Stimulated activated CD8-positive, alpha-beta memory T cell treated with anti-CD3 and anti-CD28 coated beads, Interleukin-4, amount 100 ng/mL, for 1 hour (primary cell): ENCODE measurements around the gene DARS2.
"Not testable (repeated sequence)": the region's sequence is repeated elsewhere in the genome, so short reads cannot be mapped to it uniquely, and the experiment has no call there.

Experiments used
- DNase-seq, 2 donors: peaks; one replicate each; pipeline ENCODE4 v3.0.0-alpha.2; 2020; ENCODE audit warnings: low read depth in 2 of 2, low spot score in 1 of 2

Gene DARS2, protein sequence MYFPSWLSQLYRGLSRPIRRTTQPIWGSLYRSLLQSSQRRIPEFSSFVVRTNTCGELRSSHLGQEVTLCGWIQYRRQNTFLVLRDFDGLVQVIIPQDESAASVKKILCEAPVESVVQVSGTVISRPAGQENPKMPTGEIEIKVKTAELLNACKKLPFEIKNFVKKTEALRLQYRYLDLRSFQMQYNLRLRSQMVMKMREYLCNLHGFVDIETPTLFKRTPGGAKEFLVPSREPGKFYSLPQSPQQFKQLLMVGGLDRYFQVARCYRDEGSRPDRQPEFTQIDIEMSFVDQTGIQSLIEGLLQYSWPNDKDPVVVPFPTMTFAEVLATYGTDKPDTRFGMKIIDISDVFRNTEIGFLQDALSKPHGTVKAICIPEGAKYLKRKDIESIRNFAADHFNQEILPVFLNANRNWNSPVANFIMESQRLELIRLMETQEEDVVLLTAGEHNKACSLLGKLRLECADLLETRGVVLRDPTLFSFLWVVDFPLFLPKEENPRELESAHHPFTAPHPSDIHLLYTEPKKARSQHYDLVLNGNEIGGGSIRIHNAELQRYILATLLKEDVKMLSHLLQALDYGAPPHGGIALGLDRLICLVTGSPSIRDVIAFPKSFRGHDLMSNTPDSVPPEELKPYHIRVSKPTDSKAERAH

GRCh38 chr1:173824315-173825081, at the start of gene DARS2, which contains the start of gene CENPL:
TSS of gene DARS2 (plus strand) at chr1:173824673. CDS start at chr1:173825230, 557 bp downstream.
TSS of gene CENPL (minus strand) at chr1:173824883. CDS start at chr1:173811299, 13,584 bp downstream.
- DNase-seq, result peak; percentile 63 to 83

GRCh38 chr1:173775578-173776226, 48.8 kb upstream of the DARS2 start:
- DNase-seq, result no peak

DNA sequence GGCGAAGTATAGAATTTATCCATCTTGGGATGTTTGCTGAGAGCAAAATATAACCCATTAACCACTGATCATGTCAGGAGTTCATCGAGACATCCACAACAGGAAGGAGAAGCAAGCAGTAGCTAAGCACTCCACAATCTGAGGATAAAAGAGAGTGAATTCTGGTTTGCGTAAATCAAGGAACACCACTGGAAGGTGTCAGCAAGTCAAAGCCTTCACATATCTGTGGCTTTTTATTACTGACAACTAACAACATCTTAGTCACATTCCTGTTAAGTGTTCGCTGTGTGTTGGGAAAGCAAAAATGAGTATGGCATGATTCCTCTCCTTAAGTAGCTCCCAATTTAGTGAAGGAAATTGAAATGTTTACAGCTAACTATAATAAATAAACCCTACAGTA, 44.5 kb upstream of the DARS2 start:
- DNase-seq, result no peak

GRCh38 chr1:173784997-173785396, 39.5 kb upstream of the DARS2 start:
- no peak for DNase-seq

DNA sequence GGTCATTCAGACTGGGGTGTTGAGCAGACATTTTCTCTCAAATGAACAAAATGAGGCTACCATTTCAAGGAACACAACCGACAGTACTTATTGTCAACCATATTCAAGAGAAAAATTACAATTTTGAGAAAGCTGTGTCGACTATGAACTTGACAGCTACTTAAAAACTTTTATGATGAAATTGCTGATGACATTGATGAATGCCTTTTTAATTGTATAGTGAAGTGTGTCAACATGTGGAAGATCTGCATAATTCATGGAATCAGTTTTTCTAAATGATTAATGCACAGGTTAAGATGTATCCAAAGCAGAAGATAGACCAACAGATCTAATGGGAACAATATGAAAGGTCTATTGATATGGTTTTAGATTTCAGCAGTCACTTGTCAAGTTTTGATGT, 34.6 kb upstream of the DARS2 start:
- no peak for DNase-seq

DNA sequence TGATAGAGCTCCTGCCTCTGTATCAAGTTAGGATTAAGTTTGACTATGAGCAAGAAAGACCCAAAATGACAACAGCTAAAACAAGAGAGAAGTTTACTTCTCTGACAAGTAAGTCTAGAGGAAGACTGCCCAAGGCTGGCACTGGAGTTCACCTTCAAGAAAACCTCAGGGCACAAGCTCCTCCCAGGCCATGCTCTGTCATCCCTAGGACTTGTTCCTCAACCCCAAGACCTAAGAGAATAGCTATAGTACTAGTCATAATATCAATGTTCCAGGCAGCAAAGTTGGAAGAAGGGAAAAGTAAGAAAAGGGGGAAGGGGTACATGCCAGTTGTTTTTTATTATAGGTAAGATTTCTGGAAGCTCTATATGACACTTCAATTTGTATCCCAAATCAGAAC, 26.4 kb upstream of the DARS2 start:
- DNase-seq, result no peak

DNA sequence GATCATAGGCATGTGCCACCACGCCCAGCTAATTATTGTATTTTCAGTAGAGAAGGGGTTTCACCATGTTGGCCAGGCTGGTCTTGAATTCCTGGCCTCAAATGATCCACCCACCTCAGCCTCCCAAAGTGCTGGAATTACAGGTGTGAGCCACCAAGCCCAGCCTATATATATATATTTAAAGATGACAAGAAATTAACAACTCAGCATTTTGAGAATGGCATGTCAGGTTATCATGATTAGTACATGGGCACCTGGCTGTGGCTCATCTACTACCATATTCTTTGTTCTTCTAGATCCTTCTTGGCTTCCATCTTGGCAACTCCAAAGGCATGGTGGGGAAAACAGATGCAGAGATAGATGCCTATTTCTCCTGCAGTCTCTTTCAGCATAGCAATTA, 24.5 kb upstream of the DARS2 start:
- not testable (repeated sequence) for DNase-seq

GRCh38 chr1:173802961-173803360, 21.5 kb upstream of the DARS2 start:
- no peak for DNase-seq

GRCh38 chr1:173813654-173814053, 10.8 kb upstream of the DARS2 start:
- not testable (repeated sequence) for DNase-seq

GRCh38 chr1:173818459-173818858, 6.0 kb upstream of the DARS2 start:
- DNase-seq, result no peak

DNA sequence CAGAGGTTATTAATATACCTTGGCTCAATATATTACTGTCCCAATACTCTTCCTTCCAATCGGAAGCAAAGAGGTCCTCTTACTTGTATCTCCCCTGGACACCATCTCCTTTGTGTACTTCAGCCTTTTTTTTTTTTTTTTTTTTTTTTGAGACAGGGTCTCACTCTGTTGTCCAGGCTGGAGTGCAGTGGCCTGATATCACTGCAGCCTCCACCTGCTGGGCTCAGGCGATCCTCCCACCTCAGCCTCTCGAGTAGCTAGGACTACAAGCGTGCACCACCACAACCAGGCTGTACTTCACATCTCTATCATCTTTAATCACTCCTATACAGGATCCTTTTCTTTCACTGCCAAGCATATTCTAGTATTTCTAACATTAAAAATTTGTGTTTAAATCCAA, 2.8 kb upstream of the DARS2 start:
- DNase-seq, result no peak

GRCh38 chr1:173823781-173824314, 625 bp upstream of the DARS2 start:
- DNase-seq, result no peak

- no peak for DNase-seq
Observed at GRCh38 chr1:173827611-173828010, 3.1 kb downstream of the DARS2 start.

- no peak for DNase-seq
Observed at GRCh38 chr1:173832748-173833147, 8.3 kb downstream of the DARS2 start.

DNA sequence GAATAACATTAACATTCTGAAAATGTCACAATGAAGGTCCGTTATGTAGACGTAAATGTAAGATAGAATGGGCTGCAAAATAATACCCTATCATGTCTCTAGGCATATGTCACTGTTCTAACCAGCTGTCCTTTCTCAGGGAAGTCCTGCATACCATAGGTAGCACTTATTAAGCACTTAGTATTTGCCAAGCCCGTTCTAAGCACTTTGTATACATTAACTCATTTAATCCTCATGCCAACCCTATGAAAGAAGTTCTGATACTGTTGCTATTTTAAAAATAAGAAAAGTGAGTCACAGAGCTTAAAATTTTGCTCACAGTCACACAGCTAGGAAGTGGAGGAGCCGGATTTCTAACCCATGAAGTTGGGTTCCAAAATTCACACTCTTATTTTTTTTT, 27.6 kb downstream of the DARS2 start:
- no peak for DNase-seq

GRCh38 chr1:173853074-173853473, 28.6 kb downstream of the DARS2 start:
- no peak for DNase-seq

GRCh38 chr1:173856014-173856413, 31.5 kb downstream of the DARS2 start:
- DNase-seq, result no peak

DNA sequence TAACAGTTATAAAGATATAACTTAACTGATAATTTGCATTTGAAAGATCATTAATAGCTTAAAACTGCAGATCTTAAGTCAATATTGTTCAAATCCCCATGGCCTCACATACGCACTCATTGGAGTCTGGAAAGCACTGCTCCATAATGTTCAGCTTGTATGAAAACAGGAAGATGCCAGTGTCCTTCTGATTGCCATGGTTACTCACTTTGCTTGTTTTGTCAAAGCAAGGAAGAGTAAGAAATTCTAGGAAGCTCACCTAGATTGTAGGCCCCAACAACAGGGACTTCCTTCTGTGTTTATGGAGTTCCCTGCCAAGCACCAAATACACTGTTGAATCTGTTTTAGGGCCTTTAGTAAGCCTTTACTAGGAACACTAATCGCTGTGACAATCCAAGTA, 32.4 kb downstream of the DARS2 start:
- DNase-seq, result no peak

GRCh38 chr1:173857363-173857917, 33.0 kb downstream of the DARS2 start:
- no peak for DNase-seq

DNA sequence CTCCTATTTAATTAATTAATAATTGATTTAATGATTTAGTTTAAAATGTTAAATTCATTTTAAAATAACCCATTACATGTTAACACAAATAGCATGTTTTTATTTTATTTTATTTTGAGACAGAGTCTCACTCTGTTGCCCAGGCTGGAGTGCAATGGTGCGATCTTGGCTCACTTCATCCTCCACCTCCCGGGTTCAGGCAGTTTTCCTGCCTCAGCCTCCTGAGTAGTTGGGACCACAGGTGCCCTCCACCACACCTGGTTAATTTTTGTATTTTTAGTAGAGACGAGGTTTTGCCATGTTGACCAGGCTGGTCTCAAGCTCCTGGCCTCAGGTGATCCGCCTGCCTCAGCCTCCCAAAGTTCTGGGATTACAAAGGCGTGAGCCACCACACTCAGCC, 35.1 kb downstream of the DARS2 start:
- DNase-seq, result not testable (repeated sequence)

GRCh38 chr1:173860065-173860464, 35.6 kb downstream of the DARS2 start:
- DNase-seq, result no peak
